T-helper 1 cell (primary cell): ENCODE measurements around the gene CACFD1.

Experiments used
- DNase-seq, 5 donors: peaks; one replicate each; pipeline ENCODE4 v3.0.0-alpha.2; 2012 to 2020

Gene CACFD1

GRCh38 chr9:133502112-133502511 is 42.3 kb downstream of the CACFD1 start:
- DNase-seq, result no peak

GRCh38 chr9:133505186-133505830 is 45.5 kb downstream of the CACFD1 start:
- DNase-seq, result no peak

DNA sequence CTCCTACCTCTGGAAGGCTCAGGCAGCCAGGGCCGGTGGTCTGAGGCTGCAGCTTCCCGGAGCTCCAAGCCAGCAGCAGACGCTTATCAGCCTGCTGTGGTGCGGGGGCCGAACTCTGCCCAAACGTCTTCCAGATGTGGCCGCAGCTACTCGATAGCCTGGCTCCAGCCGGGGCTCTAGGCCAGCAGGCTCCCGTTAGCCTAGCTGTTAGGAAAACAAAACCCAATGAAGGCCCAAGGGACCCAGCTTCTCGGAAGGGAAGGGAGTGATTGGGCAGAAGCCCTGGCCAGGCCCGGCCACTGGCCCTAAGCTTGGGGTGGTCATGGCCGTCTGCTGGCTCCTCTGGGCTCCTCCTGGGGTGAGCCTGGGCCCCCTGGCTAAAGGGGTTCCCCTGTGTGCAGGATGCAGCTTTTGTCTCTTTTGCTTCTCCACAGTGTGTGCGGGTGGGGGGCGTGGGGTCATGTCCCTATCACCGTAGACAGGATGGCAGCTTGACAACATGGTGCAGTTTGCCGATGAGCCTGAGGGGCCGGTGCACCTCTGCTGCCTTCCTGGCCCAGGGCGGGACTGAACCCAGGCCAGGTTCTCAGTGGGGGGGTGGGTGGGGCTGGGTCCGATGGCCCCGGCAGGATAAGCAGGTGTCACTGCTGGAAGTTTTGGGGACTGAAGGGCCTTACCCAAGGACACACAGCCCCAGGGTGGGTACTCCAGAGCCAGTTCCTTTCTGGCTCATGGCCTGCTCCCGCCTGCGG is 46.3 kb downstream of the CACFD1 start:
- no peak for DNase-seq

GRCh38 chr9:133506653-133507038 is 46.9 kb downstream of the CACFD1 start:
- no peak for DNase-seq

DNA sequence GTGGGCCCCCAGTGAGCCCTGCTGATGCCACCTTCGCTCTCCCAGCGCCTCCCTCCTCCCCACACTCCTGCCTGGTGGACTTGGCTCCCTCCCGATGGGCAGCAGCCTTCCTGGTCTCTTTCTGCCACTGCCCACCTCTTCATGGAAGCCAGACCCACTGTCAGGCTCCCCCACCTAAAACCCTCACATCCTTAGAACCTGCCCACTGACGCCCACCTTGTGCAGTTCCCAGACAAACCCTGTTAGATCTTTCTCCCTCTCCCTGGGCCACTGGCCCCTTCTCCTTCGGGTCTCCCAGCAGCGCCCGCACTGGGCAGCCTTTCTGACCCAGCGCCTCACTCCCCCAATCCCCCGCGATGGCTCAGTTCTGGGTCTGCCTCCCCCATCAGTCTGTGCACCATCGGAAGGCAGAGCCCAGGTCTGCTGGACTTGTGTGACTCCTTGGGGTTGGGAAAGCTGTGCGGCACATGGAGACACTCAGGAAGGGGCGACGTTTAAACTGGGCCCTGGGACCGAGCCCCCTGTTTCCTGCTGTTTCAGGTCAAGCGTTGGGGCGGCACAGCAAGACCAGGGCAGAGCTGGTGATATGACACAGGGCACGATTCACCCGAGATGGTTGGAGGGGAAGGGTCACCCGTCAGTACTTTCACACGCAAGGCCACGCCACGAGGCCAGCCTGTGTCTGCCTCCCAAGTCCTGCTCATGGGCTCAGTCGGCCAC is 47.6 kb downstream of the CACFD1 start:
- DNase-seq, result no peak

DNA sequence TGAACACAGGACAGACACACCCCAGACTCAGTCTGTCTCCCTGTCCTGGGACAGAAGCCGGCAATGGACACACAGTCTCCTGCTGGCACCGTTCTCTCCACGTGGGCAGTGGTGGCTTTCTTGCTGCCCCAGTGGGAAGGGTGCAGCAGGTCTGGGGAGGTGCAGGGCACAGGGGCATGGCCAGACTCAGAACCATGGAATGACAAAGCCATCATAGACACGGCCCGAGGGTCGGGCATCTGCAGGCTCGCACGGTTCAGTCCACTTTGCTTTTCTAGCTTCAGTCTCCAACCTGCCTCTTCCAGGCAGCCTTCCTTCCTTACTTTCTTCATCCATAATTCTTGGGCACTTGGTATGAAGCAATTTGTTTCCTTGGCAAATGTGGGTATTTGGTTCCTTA is 48.3 kb downstream of the CACFD1 start:
- DNase-seq, result no peak

DNA sequence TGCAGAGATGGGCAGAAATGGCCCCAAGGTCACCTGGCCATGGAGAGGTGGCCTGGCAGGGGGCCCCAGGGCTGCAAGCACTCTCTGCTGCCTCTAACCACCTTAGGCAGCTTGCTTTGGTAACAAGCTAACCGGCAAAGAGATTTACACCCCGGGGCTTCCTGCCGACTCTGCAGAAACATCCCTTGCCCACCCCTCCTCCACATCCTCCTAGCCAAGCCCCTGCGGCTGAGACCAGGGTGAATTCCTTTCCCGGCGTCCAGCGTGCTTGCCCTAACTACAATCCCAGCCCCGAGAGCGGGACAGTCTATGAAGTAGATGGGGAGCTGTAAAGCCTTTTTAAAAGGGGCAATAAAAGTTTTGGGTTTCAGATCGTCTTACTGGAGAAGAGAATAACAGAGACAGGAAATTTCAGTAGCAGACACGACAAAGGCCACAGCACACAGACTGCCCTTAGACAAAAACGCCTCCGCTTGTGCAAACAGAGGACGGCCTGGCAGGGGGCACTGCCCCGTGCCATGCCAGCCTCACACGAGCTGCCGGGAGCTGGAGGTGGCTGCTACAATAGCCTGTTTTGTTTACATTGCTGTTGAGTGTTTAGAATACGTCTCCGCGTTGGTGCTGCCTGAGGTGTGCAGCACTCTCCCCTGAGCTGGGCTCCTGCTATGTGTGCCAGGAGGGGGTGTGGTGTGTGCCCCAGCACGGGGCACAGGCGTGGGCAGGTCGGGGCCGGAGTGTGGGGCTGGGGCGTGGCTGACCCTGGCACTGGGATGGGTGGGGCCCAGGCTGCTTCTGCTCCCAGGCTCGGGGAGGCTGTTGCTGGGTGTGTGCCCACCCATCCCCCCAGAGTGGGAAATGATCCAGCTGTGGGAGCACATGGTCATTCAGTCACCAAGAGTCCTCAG is 49.7 kb downstream of the CACFD1 start:
- DNase-seq, result no peak

GRCh38 chr9:133510926-133511505 is 51.2 kb downstream of the CACFD1 start:
- no peak for DNase-seq

DNA sequence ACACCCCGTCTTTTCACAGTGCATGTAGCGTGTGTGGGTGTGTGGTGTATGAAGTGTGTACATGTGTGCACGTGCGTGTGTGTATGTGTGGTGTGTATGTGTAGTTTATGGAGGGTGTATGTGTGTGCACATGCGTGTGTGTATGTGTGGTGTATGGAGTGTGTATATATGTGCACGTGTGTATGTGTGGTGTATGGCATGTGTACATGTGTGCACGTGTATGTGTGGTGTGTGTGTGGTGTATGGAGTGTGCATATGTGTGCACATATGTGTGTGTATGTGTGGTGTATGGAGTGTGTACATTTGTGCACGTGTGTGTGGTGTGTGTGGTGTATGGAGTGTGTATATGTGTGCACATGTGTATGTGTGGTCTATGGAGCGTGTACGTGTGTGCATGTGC is 51.8 kb downstream of the CACFD1 start:
- DNase-seq, result no peak

DNA sequence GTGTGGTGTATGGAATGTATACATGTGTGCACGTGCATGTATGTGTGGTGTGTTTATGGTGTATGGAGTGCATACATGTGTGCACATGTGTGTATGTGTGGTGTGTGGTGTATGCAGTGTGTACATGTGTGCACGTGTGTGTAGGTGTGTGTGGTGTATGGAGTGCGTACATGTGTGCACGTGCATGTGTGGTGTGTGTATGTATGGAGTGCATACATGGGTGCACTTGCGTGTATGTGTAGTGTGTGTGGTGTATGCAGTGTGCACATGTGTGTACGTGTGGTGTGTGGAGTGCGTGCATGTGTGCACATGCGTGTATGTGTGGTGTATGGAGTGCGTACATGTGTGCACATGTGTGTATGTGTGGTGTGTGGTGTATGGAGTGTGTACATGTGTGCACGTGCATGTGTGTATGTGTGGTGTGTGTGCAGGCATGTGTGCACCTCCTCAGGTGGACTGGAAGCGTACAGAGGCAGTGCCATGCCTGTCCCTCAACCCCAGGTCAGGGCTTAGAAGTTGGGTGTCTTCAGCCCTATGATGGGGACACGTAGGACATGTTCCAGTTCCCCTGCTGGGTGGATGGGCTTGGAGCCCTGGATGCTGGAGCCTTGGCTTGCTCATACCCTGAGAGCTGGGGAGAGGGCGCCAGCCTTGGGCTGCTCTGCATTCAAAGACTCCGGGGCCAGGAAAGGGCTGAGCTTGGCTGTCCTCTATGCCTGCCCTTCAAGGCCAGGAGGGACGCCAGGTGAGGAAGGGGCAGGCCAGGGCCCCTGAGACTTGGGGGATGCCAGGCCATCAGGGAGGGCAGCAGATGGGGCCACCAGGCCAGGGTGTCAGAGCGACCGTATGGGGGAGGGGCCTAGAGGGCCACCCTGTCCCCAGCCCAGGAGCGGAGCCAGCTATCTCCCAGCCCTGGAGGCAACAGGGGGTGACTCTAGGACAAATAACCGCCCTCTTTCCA is 52.8 kb downstream of the CACFD1 start:
- no peak for DNase-seq

DNA sequence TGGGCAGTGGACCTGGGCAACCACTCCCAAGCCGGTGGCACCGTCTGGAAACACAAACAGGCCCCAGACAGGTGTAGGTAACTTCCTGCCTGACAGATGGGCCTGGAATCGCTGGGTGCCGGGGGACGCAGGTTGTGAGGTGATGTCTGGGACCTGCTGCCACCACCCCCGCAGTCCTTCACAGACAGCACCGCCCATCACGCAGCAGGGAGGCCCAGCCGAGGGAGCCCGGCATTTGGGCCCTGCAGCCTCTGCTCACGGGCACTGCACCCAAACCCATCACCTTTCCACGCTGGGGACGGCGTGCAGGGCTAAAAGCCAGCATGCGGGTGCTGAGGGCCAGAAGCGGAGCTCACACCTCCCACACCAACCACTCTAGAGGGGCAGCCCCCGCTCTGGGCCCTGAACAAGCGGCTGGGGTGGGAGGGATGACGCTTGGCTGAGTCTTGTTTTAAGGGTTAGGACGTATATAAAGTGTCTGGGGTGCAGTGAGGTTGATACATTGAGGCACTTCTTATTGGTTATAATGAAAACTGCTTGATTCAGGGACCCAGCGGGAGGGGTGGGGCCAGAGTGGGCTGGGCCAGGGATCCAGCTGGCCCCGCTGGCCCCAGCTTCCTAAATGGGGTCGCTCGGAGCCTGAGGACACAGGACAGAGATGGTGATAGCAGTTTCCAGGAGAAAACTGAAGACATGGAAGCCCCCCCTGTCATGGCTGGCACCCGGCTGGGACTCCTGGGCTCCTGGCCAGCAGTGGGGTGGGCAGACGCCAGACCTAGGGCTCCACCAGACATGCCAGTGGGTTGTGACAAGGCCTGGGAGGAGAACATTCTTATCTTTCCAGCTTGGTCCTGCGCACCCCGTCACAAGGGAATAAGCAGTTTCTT is 53.7 kb downstream of the CACFD1 start:
- no peak for DNase-seq

DNA sequence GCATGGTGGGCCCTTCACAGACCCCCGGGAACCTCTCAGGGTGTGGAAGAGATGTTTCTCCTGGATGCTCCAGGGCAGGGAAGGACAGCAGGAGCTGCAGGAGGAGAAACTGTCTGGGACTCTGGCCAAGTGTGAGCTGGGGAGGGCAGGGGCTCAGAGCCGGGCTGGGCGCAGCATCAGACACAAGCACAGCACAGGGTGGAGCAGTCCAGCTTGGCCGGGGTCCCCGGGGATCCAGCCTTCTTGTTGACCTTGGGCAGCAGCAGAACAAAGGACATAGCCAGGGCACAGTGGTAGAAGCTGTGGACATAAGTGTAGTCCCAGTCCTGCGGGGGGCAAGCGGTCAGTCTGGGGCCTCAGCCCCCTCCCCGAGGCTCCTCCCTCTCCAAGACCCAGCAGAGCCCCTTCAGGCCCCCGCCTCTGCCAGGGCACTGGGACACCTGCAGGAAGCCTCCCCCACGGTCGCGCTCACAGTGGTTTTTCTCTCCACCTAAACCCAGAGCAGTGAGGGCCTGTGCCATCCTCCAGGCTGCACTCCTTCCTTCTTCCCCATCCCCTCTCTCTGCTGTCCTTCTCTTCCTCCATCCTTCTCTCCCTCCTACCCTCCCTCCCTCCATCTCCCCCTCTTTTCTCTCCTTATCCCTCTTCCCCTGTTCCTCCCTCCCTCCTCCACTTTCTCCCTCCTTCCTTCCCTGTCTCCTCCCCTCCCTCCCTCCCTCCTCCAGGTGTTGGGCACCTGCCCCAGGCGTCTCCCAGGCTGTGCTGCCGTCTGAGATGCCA is 54.9 kb downstream of the CACFD1 start:
- no peak for DNase-seq

GRCh38 chr9:133515240-133515610 is 55.4 kb downstream of the CACFD1 start:
- DNase-seq, result no peak

DNA sequence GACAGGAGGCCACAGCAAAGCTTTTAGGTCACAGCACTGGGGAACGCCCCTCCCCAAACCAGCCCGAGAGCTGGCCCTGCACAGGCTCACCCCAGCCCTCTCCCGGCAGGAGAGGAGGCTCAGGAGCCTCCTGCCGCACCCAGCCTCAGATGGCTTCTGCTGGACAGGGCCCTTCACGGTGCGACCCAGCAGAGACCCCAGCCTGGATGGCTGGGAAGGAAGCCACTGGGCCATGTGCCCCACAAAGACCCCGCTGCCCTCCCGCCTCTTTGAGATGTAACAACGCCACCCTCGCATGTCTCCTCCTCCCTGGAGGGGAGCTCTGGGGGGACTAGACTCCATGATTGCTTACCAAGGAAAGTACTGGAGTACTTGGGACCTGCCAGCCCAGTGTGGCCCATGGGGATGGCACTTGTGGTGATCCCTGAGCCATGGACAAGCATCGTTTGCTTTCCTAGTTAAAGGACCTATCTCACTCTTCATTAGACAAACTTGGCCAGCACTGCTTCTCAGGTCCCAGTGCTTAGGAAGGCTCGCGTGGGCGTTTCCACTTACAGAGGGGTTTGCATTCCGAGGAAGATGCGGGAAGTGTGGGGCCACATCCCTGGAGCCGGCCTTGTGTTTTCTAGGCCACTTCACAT is 56.0 kb downstream of the CACFD1 start:
- no peak for DNase-seq

DNA sequence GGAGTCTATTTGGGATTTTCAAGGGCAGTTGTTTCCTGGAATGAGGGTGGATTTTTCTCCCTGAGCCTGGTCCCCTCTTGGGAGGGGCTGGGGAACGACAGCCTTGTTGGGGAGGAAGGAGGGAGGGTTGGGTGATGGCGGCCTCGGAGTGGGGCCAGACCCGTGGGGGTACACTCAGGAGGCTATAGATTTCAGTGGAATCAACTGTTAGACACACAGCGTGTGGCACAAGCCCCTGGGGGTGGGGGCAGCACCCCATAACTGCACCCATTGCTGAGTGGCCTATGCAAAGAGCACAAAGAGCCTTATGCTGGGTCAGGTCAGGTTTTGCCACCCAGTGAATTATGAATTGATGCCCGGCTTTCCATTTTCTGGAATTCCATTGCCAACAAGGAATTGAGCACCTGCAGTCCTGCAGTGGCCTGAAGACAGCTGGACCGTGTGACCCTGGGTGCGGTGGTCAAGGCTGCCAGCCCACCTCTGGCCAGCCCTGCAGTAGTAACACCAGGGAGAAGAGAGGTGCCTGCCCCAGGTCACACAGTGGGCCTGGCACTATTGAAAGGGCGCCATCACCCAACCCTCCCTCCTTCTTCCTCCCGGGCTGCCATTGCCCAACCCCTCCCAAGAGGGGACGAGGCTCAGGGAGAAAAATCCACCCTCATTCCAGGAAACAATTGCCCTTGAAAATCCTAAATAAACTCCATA is 56.6 kb downstream of the CACFD1 start:
- no peak for DNase-seq

DNA sequence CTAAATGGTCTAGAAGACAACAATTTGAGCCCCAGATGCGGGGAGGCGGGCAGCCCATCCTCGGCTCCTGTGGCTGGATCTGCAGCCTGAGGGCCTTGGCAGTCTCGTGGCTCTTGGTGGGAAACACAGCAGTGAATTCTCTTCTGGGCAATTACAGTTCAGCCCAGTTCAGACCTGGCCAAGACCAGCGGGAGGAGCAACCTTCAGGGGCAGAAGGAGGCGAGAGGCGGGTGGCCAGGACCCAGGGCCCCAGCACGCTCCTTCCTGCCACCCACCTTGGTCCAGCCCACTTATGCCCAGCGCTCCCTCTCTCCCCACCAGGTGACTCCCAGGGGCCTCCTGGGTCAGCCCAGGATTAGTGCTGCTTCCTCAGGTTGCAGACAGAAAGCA is 57.2 kb downstream of the CACFD1 start:
- DNase-seq, result no peak

DNA sequence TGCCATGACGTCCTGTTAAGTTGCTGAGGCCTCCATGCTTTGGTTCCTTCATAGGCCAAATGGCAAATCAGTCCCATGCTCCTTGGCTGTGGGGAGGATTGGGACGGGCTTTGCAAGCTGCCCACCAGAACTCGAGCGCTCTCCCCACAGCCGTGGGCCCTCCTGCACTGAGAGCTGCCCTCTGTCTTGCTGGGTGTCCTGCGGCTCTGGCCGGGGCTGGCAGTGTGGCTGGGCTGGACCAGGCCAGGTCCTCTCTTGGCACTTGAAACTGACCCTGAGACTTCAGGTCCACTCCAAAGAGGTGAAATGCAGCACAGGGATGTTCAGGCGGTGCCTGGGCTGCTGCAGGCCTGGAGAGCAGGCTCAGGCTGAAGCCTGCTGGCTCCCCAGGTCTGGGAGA is 57.9 kb downstream of the CACFD1 start:
- DNase-seq, result no peak

DNA sequence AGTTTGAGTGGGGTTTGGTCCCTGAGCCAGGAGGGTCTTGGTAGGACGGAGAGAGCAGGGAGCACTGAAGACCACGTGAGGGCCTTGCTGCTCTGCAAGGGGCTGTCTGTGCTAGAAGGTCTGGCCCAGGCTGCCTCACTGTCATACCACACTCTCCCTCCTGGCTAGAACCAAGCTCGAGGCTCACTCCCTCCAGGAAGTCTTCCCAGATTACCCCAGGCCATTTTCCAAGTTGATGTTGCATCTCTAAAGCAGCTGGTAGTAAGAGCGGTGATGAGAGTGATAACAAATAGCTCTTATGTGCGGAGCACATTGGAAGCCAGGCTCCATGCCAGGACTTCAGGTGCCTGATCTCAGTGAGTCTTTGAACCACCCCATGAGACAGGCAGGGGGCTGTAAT is 58.4 kb downstream of the CACFD1 start:
- no peak for DNase-seq
